ENCODE data around the gene CEP170.
A peak's percentile ranks its signal among the peaks of the same experiment; 100 is the strongest.

The CEP170 gene

GRCh38 chr1:243255791-243256512, 871 bp upstream of the CEP170 start, which contains the start of gene SDCCAG8:
Gene SDCCAG8, plus strand, starts transcription at chr1:243256041. Its CDS starts 133 bp downstream, at chr1:243256174.
- TF ChIP-seq CTCF (IDR thresholded peaks at IDR 0.05; ENCODE audit: control insufficient read depth, insufficient read depth, low read depth, low read length, missing control alignments) = no peak
- peak within 1 kb of the TSS; percentile 91 for H3K4me3 ChIP-seq (ENCODE audit: control insufficient read depth, low read depth, low read length)
- peak; percentile 99 for DNase-seq (ENCODE audit: low read depth)

- DNase-seq (ENCODE audit: low read depth) = no peak
- peak overlapping the region; percentile 91 for H3K4me3 ChIP-seq (ENCODE audit: control insufficient read depth, low read depth, low read length)
- TF ChIP-seq CTCF (IDR thresholded peaks at IDR 0.05; ENCODE audit: control insufficient read depth, insufficient read depth, low read depth, low read length, missing control alignments) = no peak
Observed at GRCh38 chr1:243254233-243254926, 701 bp downstream of the CEP170 start.

GRCh38 chr1:243253926-243254232, 1.2 kb downstream of the CEP170 start:
- no peak for TF ChIP-seq CTCF (IDR thresholded peaks at IDR 0.05; ENCODE audit: control insufficient read depth, insufficient read depth, low read depth, low read length, missing control alignments)
- H3K4me3 ChIP-seq (ENCODE audit: control insufficient read depth, low read depth, low read length) = peak overlapping the region; percentile 91
- DNase-seq (ENCODE audit: low read depth) = no peak

GRCh38 chr1:243253211-243253925, 1.7 kb downstream of the CEP170 start:
- TF ChIP-seq CTCF (IDR thresholded peaks at IDR 0.05; ENCODE audit: control insufficient read depth, insufficient read depth, low read depth, low read length, missing control alignments) = no peak
- H3K4me3 ChIP-seq (ENCODE audit: control insufficient read depth, low read depth, low read length) = peak overlapping the region; percentile 91
- DNase-seq (ENCODE audit: low read depth) = no peak

GRCh38 chr1:243251539-243251938, 3.5 kb downstream of the CEP170 start:
- no peak for DNase-seq (ENCODE audit: low read depth)
- TF ChIP-seq CTCF (IDR thresholded peaks at IDR 0.05; ENCODE audit: control insufficient read depth, insufficient read depth, low read depth, low read length, missing control alignments) = no peak
- no peak overlapping the region for H3K4me3 ChIP-seq (ENCODE audit: control insufficient read depth, low read depth, low read length)

DNA sequence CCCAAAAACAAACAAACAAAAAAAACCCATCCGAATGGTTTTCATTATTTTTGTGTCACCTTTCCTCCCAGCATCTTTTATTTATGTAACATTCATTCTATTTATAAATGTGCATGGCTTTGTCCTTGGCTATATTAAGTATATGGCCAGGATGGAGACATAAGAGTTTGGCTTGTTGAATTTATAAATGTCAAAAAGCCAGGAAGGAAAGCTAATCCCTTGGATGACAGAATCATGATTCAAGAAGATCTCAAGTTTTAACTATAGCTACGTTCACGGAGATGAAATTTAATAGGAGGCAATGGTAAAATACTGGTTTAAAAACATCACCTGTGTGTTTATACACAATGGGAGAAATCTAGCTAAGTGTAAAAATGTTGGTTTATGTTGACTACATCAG, 5.0 kb downstream of the CEP170 start:
- H3K4me3 ChIP-seq (ENCODE audit: control insufficient read depth, low read depth, low read length) = no peak overlapping the region
- no peak for TF ChIP-seq CTCF (IDR thresholded peaks at IDR 0.05; ENCODE audit: control insufficient read depth, insufficient read depth, low read depth, low read length, missing control alignments)
- no peak for DNase-seq (ENCODE audit: low read depth)
